HG02798 (cell line): ENCODE results near the gene CBX6.

Source experiments
- ATAC-seq: cut with Tn5 transposase; IDR thresholded peaks from one replicate; pipeline ENCODE4 v1.9.1; 2021; ENCODE audit warnings: mild to moderate bottlenecking; ENCODE audit not compliant: unreplicated experiment, poor library complexity

The CBX6 gene

DNA sequence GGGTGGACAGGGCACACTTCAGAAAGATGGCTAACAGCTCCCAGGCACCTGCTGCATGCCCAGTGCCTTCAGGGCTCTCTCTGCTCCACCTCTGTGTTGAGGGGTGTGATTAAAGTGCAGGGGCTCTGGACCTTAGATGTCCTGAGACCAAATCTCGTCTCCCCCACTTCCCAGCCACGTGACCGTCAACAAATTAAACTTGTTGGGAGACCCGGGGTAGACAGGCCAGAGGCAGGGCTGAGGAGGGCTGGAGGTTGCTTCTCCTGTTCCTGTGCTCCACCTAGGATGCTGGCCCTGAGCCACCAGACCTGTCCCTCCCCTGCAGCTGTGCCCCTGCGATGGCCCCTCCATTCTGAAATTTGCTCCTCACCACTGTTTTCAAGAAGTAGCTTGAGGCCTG is 45.2 kb downstream of the CBX6 start:
- no peak for ATAC-seq

DNA sequence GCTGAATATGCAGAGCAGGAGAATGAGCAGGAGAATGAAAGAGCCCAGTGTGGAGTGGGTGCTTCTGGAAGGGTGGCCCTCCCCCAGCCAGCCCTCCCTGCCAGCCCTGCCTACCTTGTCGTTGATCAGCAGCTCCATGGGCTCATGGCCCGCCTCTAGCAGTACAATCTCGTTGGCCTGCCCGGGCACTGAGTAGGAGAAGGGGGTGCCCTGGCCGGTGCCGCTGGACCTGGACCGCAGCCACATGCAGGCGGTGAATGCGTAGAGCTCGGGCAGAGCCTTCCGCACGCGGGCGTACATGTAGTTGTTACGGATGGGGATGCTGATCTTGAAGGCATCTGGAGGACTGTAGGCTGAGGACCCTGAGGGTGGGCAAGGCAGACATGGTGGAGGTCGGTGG is 45.6 kb downstream of the CBX6 start:
- no peak for ATAC-seq

- ATAC-seq = no peak
Observed at GRCh38 chr22:38824585-38824984, 47.4 kb downstream of the CBX6 start.

GRCh38 chr22:38823637-38824036 is 48.4 kb downstream of the CBX6 start:
- no peak for ATAC-seq

DNA sequence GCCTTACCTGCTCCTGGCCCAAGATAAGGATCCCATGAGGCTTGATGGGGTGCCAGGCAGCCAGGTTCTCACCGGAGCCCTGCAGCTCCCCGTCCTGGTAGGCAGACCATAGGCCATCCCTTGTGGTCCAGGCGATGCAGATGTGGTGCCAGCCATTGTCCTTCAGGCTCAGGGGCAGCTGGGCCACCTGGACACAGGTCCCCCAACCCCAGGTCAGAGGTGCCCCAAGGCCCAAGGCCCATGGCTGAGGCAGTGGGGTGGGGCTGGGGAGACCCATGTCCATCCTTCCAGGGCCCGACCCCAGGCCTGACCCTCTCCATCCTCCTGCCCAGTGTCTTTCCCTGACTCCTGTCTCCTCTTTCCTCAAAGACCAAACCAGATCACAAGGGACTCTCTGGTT is 48.9 kb downstream of the CBX6 start:
- no peak for ATAC-seq

- no peak for ATAC-seq
Observed at GRCh38 chr22:38820020-38820419, 52.0 kb downstream of the CBX6 start.

DNA sequence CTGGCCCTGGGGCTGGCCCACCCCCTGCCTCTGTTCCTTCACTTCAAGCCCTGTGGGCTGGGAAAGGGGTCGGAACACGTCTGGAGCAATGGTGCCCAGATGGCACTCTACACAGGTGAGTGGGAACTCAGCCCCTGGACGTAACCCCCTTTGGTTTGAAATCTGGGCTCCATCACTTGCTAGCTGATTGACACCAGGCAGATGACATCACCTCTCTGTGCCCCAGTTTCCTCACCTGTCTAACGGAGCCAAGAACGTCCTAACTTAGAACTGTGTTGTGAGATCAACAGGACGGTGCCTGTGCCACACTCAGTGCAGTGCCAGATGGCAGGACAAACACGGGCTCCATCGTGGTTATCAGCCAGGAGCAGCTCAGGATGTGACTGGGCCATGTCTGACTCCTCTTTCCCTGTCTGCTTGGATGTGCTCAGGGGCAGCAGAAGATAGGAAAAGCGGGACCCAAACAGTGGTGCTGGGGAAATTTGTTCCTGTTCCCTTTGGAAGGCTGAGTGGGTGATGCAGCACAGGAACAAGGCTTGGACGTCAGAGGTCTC is 52.6 kb downstream of the CBX6 start:
- no peak for ATAC-seq

GRCh38 chr22:38817196-38817595 is 54.8 kb downstream of the CBX6 start:
- ATAC-seq = no peak

- no peak for ATAC-seq
Observed at GRCh38 chr22:38815842-38816241, 56.2 kb downstream of the CBX6 start.
